ACHN (cell line): ENCODE data around the gene LPCAT1.

ENCODE experiments used
- DNase-seq: peaks from one replicate; pipeline ENCODE4 v3.0.0-alpha.2; 2015
- in situ Hi-C: cut with HindIII; loops from 2 replicates; pipeline ENCODE4 v1.10.0; 2017; ENCODE audit warnings: low sequenced_read_pairs, low pct_ligation_motif_present, low pct_unique_long_range_greater_than_20kb

The LPCAT1 gene

GRCh38 chr5:1504069-1504595 lies 19.6 kb downstream of the LPCAT1 start:
- DNase-seq, result no peak
- in situ Hi-C loops, result no loop called here

GRCh38 chr5:1503241-1504068 lies 20.3 kb downstream of the LPCAT1 start:
- in situ Hi-C loops, result no loop called here
- no peak for DNase-seq

GRCh38 chr5:1502737-1503120 lies 21.0 kb downstream of the LPCAT1 start:
- no peak for DNase-seq
- in situ Hi-C loops, result no loop called here

- in situ Hi-C loops, result no loop called here
- DNase-seq, result no peak
Observed at GRCh38 chr5:1502046-1502736, 21.6 kb downstream of the LPCAT1 start.

GRCh38 chr5:1501372-1502045 lies 22.3 kb downstream of the LPCAT1 start:
- no peak for DNase-seq
- in situ Hi-C loops, result no loop called here

- DNase-seq, result no peak
Observed at GRCh38 chr5:1500411-1501091, 23.2 kb downstream of the LPCAT1 start.

GRCh38 chr5:1499851-1500250 lies 23.9 kb downstream of the LPCAT1 start:
- in situ Hi-C loops, result no loop called here
- DNase-seq, result no peak

More at GRCh38 chr5:1500411-1501091, 23.2 kb downstream of the LPCAT1 start:
- in situ Hi-C loops, result no loop called here

GRCh38 chr5:1498623-1499416 lies 24.9 kb downstream of the LPCAT1 start:
- in situ Hi-C loops, result no loop called here
- no peak for DNase-seq

- in situ Hi-C loops, result no loop called here
- no peak for DNase-seq
Observed at GRCh38 chr5:1497795-1498622, 25.8 kb downstream of the LPCAT1 start.

GRCh38 chr5:1497242-1497777 lies 26.4 kb downstream of the LPCAT1 start:
- no peak for DNase-seq
- in situ Hi-C loops, result no loop called here

GRCh38 chr5:1495525-1495897 lies 28.2 kb downstream of the LPCAT1 start:
- in situ Hi-C loops, result no loop called here
- DNase-seq, result no peak

- DNase-seq, result no peak
- in situ Hi-C loops, result no loop called here
Observed at GRCh38 chr5:1494780-1495524, 28.8 kb downstream of the LPCAT1 start.

- in situ Hi-C loops, result no loop called here
- DNase-seq, result no peak
Observed at GRCh38 chr5:1493941-1494340, 29.8 kb downstream of the LPCAT1 start.

- in situ Hi-C loops, result no loop called here
- no peak for DNase-seq
Observed at GRCh38 chr5:1493413-1493812, 30.3 kb downstream of the LPCAT1 start.

- no peak for DNase-seq
- in situ Hi-C loops, result no loop called here
Observed at GRCh38 chr5:1492757-1493156, 31.0 kb downstream of the LPCAT1 start.

- in situ Hi-C loops, result no loop called here
- no peak for DNase-seq
Observed at GRCh38 chr5:1490376-1490775, 33.4 kb downstream of the LPCAT1 start.
